GM18867 (cell line): ENCODE data around the gene KRTAP9-9.
"Not testable (repeated sequence)": the region's sequence is repeated elsewhere in the genome, so short reads cannot be mapped to it uniquely, and the experiment has no call there.

Source experiments
- ATAC-seq: cut with Tn5 transposase; IDR thresholded peaks from one replicate; pipeline ENCODE4 v1.9.1; 2021; ENCODE audit warnings: mild to moderate bottlenecking, moderate library complexity; ENCODE audit not compliant: unreplicated experiment

KRTAP9-9 gene

DNA sequence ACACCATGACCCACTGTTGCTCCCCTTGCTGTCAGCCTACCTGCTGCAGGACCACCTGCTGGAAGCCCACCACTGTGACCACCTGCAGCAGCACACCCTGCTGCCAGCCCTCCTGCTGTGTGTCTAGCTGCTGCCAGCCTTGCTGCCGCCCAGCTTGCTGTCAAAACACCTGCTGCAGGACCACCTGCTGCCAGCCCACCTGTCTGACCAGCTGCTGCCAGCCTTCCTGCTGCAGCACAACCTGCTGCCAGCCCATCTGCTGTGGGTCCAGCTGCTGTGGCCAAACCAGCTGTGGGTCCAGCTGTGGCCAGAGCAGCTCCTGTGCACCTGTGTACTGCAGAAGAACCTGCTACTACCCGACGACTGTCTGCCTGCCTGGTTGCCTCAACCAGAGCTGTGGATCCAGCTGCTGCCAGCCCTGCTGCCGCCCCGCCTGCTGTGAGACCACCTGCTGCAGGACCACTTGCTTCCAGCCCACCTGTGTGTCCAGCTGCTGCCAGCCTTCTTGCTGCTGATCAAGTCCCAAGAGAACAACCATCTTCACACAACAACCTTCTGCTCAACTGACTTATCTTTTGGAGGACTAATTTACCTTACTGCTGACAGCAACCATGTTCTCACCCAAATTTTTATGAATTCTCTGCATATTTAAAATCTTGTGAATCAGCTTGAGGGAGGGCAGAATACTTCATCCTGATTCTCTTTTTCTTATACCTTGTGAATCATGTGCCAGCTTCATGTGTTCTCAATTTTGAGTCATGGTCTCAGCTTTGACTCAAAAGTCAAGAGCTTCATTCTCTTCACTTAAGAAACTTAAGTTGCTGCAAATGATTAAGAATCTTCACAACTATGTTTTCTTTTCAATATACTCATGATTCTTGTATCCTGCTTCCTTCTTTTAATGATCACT is at the start of gene KRTAP9-9:
TSS of gene KRTAP9-9 (plus strand) at position 4 of the 910 bp plus-strand sequence.
- ATAC-seq: not testable (repeated sequence)

GRCh38 chr17:41211845-41212466 is 43.2 kb upstream of the KRTAP9-9 start:
- ATAC-seq: no peak

- ATAC-seq: no peak
These were observed 42.5 kb upstream of the KRTAP9-9 start for GRCh38 chr17:41212524-41213169.

DNA sequence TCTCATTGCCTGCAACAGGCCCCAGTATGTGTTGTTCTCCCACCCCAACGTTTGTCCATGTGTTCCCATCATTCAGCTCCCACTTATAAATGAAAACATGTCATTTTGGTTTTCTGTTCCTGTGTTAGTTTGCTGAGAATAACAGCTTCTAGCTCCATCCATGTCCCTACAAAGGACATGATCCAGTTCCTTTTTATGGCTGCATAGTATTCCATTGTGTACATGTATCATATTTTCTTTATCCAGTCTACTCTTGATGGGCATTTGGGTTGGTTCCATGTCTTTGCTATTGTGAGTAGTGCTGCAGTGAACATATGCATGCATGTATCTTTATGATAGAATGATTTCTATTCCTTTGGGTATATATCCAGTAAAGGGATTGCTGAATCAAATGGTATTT is 39.5 kb upstream of the KRTAP9-9 start:
- ATAC-seq: no peak

GRCh38 chr17:41223821-41224220 is 31.4 kb upstream of the KRTAP9-9 start:
- ATAC-seq: no peak

GRCh38 chr17:41226051-41226450 is 29.1 kb upstream of the KRTAP9-9 start:
- no peak for ATAC-seq

DNA sequence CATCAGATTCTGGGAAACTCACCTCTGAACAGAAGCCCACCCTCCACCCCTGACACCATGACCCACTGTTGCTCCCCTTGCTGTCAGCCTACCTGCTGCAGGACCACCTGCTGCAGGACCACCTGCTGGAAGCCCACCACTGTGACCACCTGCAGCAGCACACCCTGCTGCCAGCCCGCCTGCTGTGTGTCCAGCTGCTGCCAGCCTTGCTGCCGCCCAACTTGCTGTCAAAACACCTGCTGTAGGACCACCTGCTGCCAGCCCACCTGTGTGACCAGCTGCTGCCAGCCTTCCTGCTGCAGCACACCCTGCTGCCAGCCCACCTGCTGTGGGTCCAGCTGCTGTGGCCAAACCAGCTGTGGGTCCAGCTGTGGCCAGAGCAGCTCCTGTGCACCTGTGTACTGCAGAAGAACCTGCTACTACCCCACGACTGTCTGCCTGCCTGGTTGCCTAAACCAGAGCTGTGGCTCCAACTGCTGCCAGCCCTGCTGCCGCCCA is 28.5 kb upstream of the KRTAP9-9 start, which contains the start of gene KRTAP9-2:
TSS of gene KRTAP9-2 (plus strand) at position 51 of the 498 bp plus-strand sequence. CDS start at position 58, 7 bp downstream.
- ATAC-seq: not testable (repeated sequence)

DNA sequence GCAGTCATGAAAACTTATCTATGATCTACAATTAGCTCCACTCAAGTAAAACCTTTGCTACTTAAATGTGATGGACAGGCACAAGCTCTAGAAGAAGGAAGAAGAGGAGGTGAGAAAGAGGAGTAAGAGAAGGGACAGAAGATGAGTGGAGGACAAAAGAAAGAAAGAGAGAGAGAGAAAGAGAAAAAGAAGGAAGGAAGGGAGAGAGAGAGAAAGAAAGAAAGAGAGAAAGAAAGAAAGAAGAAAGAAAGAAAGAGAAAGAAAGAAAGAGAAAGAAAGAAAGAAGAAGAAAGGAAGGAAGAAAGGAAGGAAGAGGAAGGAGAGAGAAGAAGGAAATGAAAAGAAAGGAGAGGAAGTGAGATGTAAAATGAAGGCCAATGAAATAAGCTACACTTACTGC is 25.1 kb upstream of the KRTAP9-9 start:
- no peak for ATAC-seq

- no peak for ATAC-seq
These were observed 23.5 kb upstream of the KRTAP9-9 start for GRCh38 chr17:41231731-41232130.

DNA sequence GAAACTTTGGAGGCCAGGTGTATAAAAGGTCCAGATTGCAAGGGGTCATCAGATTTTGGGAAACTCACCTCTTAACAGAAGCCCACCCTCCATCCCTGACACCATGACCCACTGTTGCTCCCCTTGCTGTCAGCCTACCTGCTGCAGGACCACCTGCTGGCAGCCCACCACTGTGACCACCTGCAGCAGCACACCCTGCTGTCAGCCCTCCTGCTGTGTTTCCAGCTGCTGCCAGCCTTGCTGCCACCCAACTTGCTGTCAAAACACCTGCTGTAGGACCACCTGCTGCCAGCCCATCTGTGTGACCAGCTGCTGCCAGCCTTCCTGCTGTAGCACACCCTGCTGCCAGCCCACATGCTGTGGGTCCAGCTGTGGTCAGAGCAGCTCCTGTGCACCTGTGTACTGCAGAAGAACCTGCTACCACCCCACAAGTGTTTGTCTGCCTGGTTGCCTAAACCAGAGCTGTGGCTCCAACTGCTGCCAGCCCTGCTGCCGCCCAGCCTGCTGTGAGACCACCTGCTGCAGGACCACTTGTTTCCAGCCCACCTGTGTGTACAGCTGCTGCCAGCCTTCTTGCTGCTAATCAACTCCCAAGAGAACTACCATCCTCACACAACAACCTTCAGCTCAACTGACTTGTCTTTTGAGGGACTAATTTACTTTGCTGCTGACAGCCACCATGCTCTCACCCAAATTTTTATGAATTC is 22.6 kb upstream of the KRTAP9-9 start, which contains the start of gene KRTAP9-3:
TSS of gene KRTAP9-3 (plus strand) at position 51 of the 707 bp plus-strand sequence. CDS start at position 104, 53 bp downstream.
- ATAC-seq: not testable (repeated sequence)

DNA sequence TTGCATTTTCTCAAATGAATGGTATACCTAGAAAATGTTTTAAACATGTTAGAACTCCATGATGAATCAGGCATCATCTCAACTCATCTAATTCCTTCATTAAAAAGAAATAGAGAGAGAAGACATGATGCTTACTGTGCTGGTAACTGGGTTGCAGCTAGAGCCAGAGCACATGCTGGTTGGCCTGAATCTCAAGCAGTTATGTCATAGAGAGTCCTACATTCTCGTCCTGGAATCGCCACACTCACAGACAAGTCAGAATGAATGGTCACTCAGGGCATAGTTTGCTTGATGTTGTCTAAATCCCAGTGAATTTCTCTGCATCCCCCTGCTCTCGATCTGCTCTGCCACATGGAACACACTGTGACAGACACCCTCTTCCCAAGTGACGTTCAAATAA is 18.1 kb upstream of the KRTAP9-9 start:
- ATAC-seq: not testable (repeated sequence)

DNA sequence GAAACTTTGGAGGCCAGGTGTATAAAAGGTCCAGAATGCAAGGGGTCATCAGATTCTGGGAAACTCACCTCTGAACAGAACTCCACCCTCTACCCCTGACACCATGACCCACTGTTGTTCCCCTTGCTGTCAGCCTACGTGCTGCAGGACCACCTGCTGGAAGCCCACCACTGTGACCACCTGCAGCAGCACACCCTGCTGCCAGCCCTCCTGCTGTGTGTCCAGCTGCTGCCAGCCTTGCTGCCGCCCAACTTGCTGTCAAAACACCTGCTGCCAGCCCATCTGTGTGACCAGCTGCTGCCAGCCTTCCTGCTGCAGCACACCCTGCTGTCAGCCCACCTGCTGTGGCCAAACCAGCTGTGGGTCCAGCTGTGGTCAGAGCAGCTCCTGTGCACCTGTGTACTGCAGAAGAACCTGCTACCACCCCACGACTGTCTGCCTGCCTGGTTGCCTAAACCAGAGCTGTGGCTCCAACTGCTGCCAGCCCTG is 17.2 kb upstream of the KRTAP9-9 start, which contains the start of gene KRTAP9-8:
TSS of gene KRTAP9-8 (plus strand) at position 51 of the 489 bp plus-strand sequence. CDS start at position 104, 53 bp downstream.
- ATAC-seq: not testable (repeated sequence)

DNA sequence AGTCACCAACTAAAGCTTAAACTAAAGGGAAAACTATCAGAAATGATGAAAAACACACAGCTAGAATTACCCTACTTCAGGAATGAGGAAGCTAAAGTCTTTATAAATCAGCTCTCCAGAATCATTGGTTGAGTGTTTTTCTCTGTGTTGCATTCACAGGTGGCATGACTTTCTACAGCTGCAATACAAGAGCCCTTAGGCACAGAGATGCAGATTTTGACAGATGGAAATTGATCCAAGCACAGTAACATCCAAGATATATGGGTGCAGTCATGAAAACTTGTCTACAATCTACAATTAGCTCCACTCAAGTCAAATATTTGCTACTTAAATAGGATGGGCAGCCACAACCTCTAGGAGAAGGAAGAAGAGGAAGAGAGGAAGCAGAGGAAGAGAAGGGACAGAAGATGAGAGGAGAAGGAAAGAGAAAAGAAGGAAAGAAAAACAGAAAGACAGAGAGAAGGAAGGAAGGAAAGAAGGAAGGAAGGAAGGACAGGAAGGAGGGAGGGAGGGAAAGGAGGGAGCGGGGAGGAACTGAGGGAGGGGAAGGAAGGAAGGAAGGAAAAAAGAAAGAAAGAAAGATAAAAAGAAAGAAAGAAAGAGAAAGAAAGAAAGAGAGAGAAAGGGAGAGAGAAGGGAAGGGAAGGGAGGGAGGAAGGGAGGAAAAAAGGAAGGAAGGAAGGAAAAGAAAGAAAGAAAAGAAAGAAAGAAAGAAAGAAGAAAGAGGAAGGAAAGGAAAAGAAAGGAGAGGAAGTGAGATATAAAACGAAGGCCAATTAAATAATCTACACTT is 8.0 kb upstream of the KRTAP9-9 start:
- ATAC-seq: not testable (repeated sequence)

DNA sequence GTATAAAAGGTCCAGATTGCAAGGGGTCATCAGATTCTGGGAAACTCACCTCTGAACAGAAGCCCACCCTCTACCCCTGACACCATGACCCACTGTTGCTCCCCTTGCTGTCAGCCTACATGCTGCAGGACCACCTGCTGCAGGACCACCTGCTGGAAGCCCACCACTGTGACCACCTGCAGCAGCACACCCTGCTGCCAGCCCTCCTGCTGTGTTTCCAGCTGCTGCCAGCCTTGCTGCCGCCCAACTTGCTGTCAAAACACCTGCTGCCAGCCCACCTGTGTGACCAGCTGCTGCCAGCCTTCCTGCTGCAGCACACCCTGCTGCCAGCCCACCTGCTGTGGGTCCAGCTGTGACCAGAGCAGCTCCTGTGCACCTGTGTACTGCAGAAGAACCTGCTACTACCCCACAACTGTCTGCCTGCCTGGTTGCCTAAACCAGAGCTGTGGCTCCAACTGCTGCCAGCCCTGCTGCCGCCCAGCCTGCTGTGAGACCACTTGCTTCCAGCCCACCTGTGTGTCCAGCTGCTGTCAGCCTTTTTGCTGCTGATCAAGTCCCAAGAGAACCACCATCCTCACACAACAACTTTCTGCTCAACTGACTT is 5.4 kb upstream of the KRTAP9-9 start, which contains the start of gene KRTAP9-4:
TSS of gene KRTAP9-4 (plus strand) at position 51 of the 604 bp plus-strand sequence. CDS start at position 85, 34 bp downstream.
- not testable (repeated sequence) for ATAC-seq

GRCh38 chr17:41251261-41251660 is 3.9 kb upstream of the KRTAP9-9 start:
- ATAC-seq: no peak

- ATAC-seq: no peak
These were observed 323 bp upstream of the KRTAP9-9 start for GRCh38 chr17:41254861-41255260.

- ATAC-seq: no peak
These were observed 1.1 kb downstream of the KRTAP9-9 start for GRCh38 chr17:41256291-41256685.

DNA sequence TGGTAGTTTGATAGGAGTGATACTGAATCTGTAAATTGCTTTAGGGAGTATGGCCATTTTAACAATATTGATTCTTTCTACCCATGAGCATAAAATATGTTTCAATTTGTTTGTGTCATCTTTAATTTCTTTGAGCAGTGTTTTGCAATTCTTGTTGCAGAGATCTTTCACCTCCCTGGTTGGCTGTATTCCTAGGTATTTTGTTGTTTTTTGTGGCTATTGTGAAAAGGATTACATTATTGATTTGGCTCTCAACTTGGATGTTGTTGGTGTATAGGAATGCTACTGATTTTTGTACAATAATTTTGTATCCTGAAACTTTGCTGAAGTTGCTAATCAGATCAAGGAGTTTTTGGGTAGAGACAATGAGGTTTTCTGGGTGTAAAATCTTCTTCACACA is 3.2 kb downstream of the KRTAP9-9 start:
- ATAC-seq: no peak

DNA sequence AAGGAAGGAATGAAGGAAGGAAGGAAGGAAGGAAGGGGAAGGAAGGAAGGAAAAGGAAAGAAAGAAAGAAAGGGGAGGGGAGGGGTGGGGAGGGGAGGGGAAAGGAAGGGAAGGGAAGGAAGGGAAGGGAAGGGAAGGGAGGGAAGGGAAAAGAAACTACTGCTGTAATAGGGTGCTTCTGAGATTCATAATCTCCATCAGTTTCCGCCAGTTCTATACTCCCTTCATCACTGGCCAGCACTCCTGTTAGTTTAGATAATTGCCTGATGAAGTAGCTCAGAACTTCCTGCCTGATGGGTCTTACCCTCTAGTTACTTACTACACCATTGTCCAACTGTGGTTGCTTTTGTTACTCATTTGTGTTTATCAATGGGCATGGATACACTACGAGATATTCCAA is 8.0 kb downstream of the KRTAP9-9 start:
- ATAC-seq: no peak
